Activated CD8-positive, alpha-beta T cell treated with anti-CD3 and anti-CD28 coated beads for 36 hours (primary cell): ENCODE results near the gene CORT. TPM values are rescaled to one million over a fixed set of nuclear protein-coding genes. Genes with fewer than 3 reads are reported as not detected.
"Not testable (repeated sequence)": the region's sequence is repeated elsewhere in the genome, so short reads cannot be mapped to it uniquely, and the experiment has no call there.

Experiments
- ATAC-seq: fragments of 200-7000 bp; cut with Tn5 transposase; one replicate; pipeline ENCODE4 v1.10.0; 2021; ENCODE audit warnings: mild to moderate bottlenecking, moderate library complexity
- CTCF ChIA-PET: fragments of 350-600 bp; sonication (Branson Sonifier 250); formaldehyde crosslinking; loops from one replicate; lab custom pipeline; 2021; ENCODE audit warnings: antibody characterized with exemption; lab: Charles Lee
- POLR2A ChIA-PET: fragments of 350-600 bp; sonication (Branson Sonifier 250); formaldehyde crosslinking; loops from one replicate; lab custom pipeline; 2021; ENCODE audit warnings: antibody characterized with exemption; lab: Charles Lee
- DNase-seq: peaks from one replicate; pipeline ENCODE4 v3.0.0-alpha.2; 2020
- H3K27ac Mint-ChIP-seq: one replicate; pipeline ENCODE4 v1.8.0; 2021; ENCODE audit warnings: mild to moderate bottlenecking, mixed read lengths
- H3K27me3 Mint-ChIP-seq: one replicate; pipeline ENCODE4 v1.8.0; 2021; ENCODE audit warnings: mixed read lengths
- H3K36me3 Mint-ChIP-seq: one replicate; pipeline ENCODE4 v1.8.0; 2021; ENCODE audit warnings: low read depth, mixed read lengths
- H3K4me1 Mint-ChIP-seq: one replicate; pipeline ENCODE4 v1.8.0; 2021; ENCODE audit warnings: low read depth, mixed read lengths
- H3K4me3 Mint-ChIP-seq: one replicate; pipeline ENCODE4 v1.8.0; 2021; ENCODE audit warnings: mild to moderate bottlenecking, moderate library complexity, mixed read lengths
- H3K9me3 Mint-ChIP-seq: one replicate; pipeline ENCODE4 v1.8.0; 2021; ENCODE audit warnings: mixed read lengths
- intact Hi-C: fragments of 100-400 bp; cut with micrococcal nuclease; formaldehyde crosslinking; loops from one replicate; pipeline ENCODE4 v1.10.0; 2022
- total RNA-seq, 2 experiments: library from RNA; stranded (reverse); gene quantifications; one replicate each; pipeline ENCODE4 v1.2.3, GENCODE V29; 2021
- TF ChIP-seq, protein P1 (sequence below): fragments of 200-600 bp; IDR thresholded peaks from one replicate; pipeline ENCODE4 v1.8.0; 2022; ENCODE audit warnings: antibody characterized with exemption, mild to moderate bottlenecking

The CORT gene
- total RNA-seq, 2 experiments from 2014 or later = 0.34 TPM; not detected in 1

DNA sequence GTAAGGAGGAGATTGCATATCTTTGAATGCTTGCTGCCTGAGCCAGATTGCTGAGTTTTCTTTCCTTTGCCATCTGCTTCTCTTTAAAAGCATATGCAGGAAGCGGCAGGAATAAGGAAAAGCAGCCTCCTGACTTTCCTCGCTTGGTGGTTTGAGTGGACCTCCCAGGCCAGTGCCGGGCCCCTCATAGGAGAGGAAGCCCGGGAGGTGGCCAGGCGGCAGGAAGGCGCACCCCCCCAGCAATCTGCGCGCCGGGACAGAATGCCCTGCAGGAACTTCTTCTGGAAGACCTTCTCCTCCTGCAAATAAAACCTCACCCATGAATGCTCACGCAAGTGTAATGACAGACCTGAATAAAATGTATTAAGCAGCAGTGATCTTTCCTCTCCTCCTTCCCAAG is 1.5 kb downstream of the CORT start:
- no peak overlapping the region for H3K27ac Mint-ChIP-seq
- no peak overlapping the region for H3K4me3 Mint-ChIP-seq
- intact Hi-C loops = no loop called here
- DNase-seq (no peak), ATAC-seq (no peak)
- H3K27me3 Mint-ChIP-seq = no peaks in the 10 kb centered on the region
- peaks cover 6% of the 10 kb centered on the region for H3K36me3 Mint-ChIP-seq
- ChIA-PET CTCF (interaction anchor here (1.5 kb wide), 1 partner anchor 43 kb away, joined by 8 read pairs; no protein-coding TSS in a partner anchor), POLR2A (interaction anchor here (0.9 kb wide), 1 partner anchor 13 kb away, joined by 3 read pairs; no protein-coding TSS in a partner anchor)
- no peaks in the 10 kb centered on the region for H3K4me1 Mint-ChIP-seq
- H3K9me3 Mint-ChIP-seq = no peaks in the 10 kb centered on the region
- TF ChIP-seq, protein P1, sequence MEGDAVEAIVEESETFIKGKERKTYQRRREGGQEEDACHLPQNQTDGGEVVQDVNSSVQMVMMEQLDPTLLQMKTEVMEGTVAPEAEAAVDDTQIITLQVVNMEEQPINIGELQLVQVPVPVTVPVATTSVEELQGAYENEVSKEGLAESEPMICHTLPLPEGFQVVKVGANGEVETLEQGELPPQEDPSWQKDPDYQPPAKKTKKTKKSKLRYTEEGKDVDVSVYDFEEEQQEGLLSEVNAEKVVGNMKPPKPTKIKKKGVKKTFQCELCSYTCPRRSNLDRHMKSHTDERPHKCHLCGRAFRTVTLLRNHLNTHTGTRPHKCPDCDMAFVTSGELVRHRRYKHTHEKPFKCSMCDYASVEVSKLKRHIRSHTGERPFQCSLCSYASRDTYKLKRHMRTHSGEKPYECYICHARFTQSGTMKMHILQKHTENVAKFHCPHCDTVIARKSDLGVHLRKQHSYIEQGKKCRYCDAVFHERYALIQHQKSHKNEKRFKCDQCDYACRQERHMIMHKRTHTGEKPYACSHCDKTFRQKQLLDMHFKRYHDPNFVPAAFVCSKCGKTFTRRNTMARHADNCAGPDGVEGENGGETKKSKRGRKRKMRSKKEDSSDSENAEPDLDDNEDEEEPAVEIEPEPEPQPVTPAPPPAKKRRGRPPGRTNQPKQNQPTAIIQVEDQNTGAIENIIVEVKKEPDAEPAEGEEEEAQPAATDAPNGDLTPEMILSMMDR = no peak

DNA sequence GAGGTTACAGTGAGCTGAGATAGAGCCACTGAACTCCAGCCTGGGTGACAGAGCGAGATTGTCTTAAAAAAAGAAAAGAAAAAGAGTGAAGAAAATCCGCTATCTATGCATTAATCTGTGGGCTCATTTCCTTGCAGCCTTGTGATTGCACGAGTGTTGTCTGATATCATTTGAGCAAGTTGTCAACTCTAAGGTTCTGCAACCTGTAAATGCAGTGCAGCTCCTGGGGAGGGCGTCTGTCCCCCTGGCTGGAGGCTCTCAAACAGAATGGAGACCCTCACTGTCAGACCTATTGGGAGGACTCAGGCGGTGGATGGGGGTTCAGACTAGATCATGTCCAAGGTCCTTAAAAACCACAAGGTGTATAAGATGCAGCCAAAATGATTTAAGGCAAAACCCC is 6.2 kb downstream of the CORT start:
- Mint-ChIP-seq H3K4me3 (no peak overlapping the region), H3K27me3 (no peaks in the 10 kb centered on the region), H3K27ac (no peak overlapping the region), H3K4me1 (peaks cover 2% of the 10 kb centered on the region), H3K36me3 (peaks cover 19% of the 10 kb centered on the region), H3K9me3 (no peaks in the 10 kb centered on the region)
- POLR2A ChIA-PET = interaction anchor here (0.8 to 1.1 kb wide), 3 partner anchors 9 to 14 kb away, joined by 3 read pairs; no protein-coding TSS in a partner anchor
- no peak for DNase-seq
- ATAC-seq = no peak
- CTCF ChIA-PET = interaction anchor here (1.4 to 2.2 kb wide), 2 partner anchors 26 to 38 kb away, joined by 5 to 11 read pairs; partner anchors contain the start of gene CENPS
- intact Hi-C loops = no loop called here
- TF ChIP-seq, protein P1 = no peak

DNA sequence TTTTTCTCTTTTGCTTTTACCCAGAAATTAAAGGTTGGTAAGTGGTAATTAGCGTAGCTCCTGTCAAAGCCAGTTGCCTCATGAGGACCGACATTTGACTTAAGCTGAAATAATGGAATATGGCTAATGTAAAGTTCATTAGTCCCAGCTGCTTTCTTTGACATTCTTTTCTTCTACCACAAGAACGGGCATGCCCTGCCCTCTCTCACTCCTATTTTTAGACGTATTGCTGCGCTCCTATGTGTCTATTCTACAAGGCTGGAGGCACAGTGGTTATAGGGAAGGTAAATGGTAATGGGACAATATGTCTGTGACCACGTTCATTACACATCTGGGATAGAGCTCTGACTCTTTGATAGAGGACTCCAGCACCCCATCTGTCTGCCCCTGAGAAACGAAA is 6.8 kb downstream of the CORT start:
- intact Hi-C loops = no loop called here
- ChIA-PET CTCF (interaction anchor here (1.4 to 2.2 kb wide), 2 partner anchors 27 to 38 kb away, joined by 5 to 11 read pairs; partner anchors contain the start of gene CENPS), POLR2A (interaction anchor here (0.5 to 1.1 kb wide), 5 partner anchors 8 to 893 kb away, joined by 3 to 6 read pairs (median 3); no protein-coding TSS in a partner anchor)
- no peaks in the 10 kb centered on the region for H3K27me3 Mint-ChIP-seq
- ATAC-seq = no peak
- no peak overlapping the region for H3K4me3 Mint-ChIP-seq
- no peak for DNase-seq
- H3K36me3 Mint-ChIP-seq = peaks cover 25% of the 10 kb centered on the region
- peak overlapping the region; percentile 30 for H3K27ac Mint-ChIP-seq
- TF ChIP-seq, protein P1 = no peak
- peaks cover 2% of the 10 kb centered on the region for H3K4me1 Mint-ChIP-seq
- H3K9me3 Mint-ChIP-seq = no peaks in the 10 kb centered on the region

DNA sequence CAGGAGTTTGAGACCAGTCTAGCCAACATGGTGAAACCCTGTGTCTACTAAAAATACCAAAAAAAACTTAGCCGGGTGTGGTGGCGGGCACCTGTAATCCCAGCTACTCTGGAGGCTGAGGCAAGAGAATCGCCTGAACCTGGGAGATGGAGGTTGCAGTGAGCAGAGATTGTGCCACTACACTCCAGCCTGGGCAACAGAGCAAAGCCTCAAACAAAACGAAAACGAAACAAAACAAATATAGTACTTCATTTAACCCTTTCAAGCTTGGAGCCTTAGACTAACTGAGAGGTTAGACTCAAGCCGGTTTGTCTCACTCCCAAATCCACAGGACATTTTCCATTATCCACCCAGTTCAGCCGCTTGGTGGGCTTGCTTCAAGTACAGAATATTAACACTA is 7.6 kb downstream of the CORT start:
- intact Hi-C loops, H3K27ac Mint-ChIP-seq, ATAC-seq, DNase-seq, H3K27me3 Mint-ChIP-seq, H3K9me3 Mint-ChIP-seq, H3K4me3 Mint-ChIP-seq, H3K4me1 Mint-ChIP-seq: not testable (repeated sequence)
- POLR2A ChIA-PET = interaction anchor here (0.6 to 0.8 kb wide), 2 partner anchors 181 to 247 kb away, joined by 3 read pairs; partner anchors contain the start of gene KIF1B
- CTCF ChIA-PET = interaction anchor here (1.4 to 2.2 kb wide), 2 partner anchors 37 kb away, joined by 8 to 11 read pairs; no protein-coding TSS in a partner anchor
- H3K36me3 Mint-ChIP-seq = peaks cover 29% of the 10 kb centered on the region

DNA sequence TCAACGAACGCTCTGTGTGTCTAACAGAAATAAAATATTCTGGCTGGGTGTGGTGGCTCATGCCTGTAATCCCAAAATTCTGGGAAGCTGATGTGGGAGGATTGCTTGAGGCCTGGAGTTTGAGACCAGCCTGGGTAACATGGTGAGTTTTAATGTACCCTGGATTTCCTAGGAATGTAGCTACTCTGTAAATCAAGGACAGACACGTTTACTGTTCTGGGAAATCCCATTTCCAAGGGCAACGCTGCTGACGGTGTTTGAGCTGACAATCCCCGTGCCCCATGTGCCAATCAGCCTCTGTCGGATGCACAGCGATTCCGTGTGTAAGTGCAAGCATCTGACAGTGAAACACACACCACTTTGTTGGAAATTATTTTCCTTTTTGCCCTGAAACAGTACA is 8.0 kb downstream of the CORT start:
- Mint-ChIP-seq H3K4me3 (no peak overlapping the region), H3K27me3 (no peaks in the 10 kb centered on the region), H3K4me1 (peaks cover 2% of the 10 kb centered on the region), H3K27ac (no peak overlapping the region), H3K36me3 (peaks cover 32% of the 10 kb centered on the region), H3K9me3 (no peaks in the 10 kb centered on the region)
- POLR2A ChIA-PET = interaction anchor here (0.8 to 0.9 kb wide), 2 partner anchors 16 to 248 kb away, joined by 3 read pairs; partner anchors contain the start of gene KIF1B
- DNase-seq (no peak), ATAC-seq (no peak)
- CTCF ChIA-PET = interaction anchor here (1.4 kb wide), 1 partner anchor 37 kb away, joined by 8 read pairs; no protein-coding TSS in a partner anchor
- intact Hi-C loops = no loop called here
- TF ChIP-seq, protein P1 = no peak
